BJ (cell line): Measurements from ENCODE around the gene CDKN2D. TPM values are rescaled to one million over a fixed set of nuclear protein-coding genes. Genes with fewer than 3 reads are reported as not detected.

ENCODE experiments used
- CTCF ChIA-PET: fragments of 350-600 bp; formaldehyde crosslinking; extraction: SDS; loops from one replicate; lab custom pipeline; 2021; ENCODE audit warnings: antibody characterized with exemption, inconsistent platforms; lab: Yijun Ruan, JAX
- POLR2A ChIA-PET: fragments of 300-600 bp; sonication (Branson Sonifier 250); formaldehyde crosslinking; extraction: SDS; loops from one replicate; lab custom pipeline; 2021; ENCODE audit warnings: antibody characterized with exemption; lab: Charles Lee
- DNase-seq: peaks from one replicate; pipeline ENCODE4 v3.0.0-alpha.2; 2011; ENCODE audit warnings: low read depth
- H3K27me3 ChIP-seq: 2 replicates; pipeline ENCODE4 v1.6.0; 2011; ENCODE audit warnings: low read length; ENCODE audit not compliant: control insufficient read depth, insufficient read depth
- H3K36me3 ChIP-seq: 2 replicates; pipeline ENCODE4 v1.5.1; 2011; ENCODE audit warnings: low read length; ENCODE audit not compliant: control insufficient read depth, insufficient read depth
- H3K4me3 ChIP-seq: 2 replicates; pipeline ENCODE4 v1.5.1; 2011; ENCODE audit warnings: low read depth, mild to moderate bottlenecking, control low read depth, low read length
- CTCF ChIP-seq: IDR thresholded peaks from 2 replicates; pipeline ENCODE4 v1.5.1; 2011; ENCODE audit warnings: low read depth, mild to moderate bottlenecking, control low read depth, inconsistent platforms, low read length, moderate library complexity; ENCODE audit not compliant: insufficient read depth
- polyA plus RNA-seq: library from polyadenylated mRNA; depleted of rRNA; stranded (reverse); fragments of >200 nt; gene quantifications from 2 replicates; pipeline ENCODE4 v1.2.3, GENCODE V29; 2011

CDKN2D gene
- polyA plus RNA-seq, 1 experiment, result 15.5 TPM

GRCh38 chr19:10565567-10566407, 3.0 kb downstream of the CDKN2D start, which contains the start of gene KRI1:
Gene KRI1 (minus strand): TSS chr19:10566010. CDS start chr19:10565999, 11 bp downstream.
- ChIA-PET POLR2A (interaction anchor here (0.5 to 0.6 kb wide), 3 partner anchors 54 to 131 kb away, joined by 3 to 6 read pairs (median 4); no protein-coding TSS in a partner anchor), CTCF (interaction anchor here (0.6 to 4.1 kb wide), 14 partner anchors 10 to 311 kb away, joined by 3 to 21 read pairs (median 4); partner anchors contain the start of gene CDC37)
- Histone ChIP-seq H3K27me3 (no peaks in the 10 kb centered on the region), H3K36me3 (peaks cover 2% of the 10 kb centered on the region; the same call in 1 of the 2 replicates), H3K4me3 (peak within 1 kb of the TSS; percentile 99)
- peak; percentile 27 for TF ChIP-seq CTCF
- DNase-seq, result peak; percentile 84

- H3K27me3 ChIP-seq, result no peaks in the 10 kb centered on the region
- TF ChIP-seq CTCF, result peak; percentile 60
- peaks cover 3% of the 10 kb centered on the region; the same call in 1 of the 2 replicates for H3K36me3 ChIP-seq
- POLR2A ChIA-PET, result no interaction called here
- H3K4me3 ChIP-seq, result peak overlapping the region; percentile 99
- DNase-seq, result no peak
- CTCF ChIA-PET, result interaction anchor here (0.7 to 4.1 kb wide), 7 partner anchors 9 to 162 kb away, joined by 3 to 21 read pairs (median 4); partner anchors contain the start of gene CDC37
Observed at GRCh38 chr19:10565028-10565566, 3.7 kb downstream of the CDKN2D start.

GRCh38 chr19:10562609-10563008, 6.2 kb downstream of the CDKN2D start:
- H3K36me3 ChIP-seq, result peaks cover 14% of the 10 kb centered on the region
- no peak overlapping the region for H3K4me3 ChIP-seq
- ChIA-PET POLR2A (no interaction called here), CTCF (interaction anchor here (1.6 to 1.7 kb wide), 2 partner anchors 8 to 57 kb away, joined by 4 to 6 read pairs; no protein-coding TSS in a partner anchor)
- no peak for DNase-seq
- no peak for TF ChIP-seq CTCF
- H3K27me3 ChIP-seq, result no peaks in the 10 kb centered on the region

GRCh38 chr19:10560154-10560553, 8.6 kb downstream of the CDKN2D start:
- no peak for TF ChIP-seq CTCF
- ChIA-PET POLR2A (no interaction called here), CTCF (no interaction called here)
- Histone ChIP-seq H3K4me3 (no peak overlapping the region), H3K27me3 (no peaks in the 10 kb centered on the region), H3K36me3 (peaks cover 21% of the 10 kb centered on the region)
- no peak for DNase-seq

GRCh38 chr19:10557603-10558197, 11.1 kb downstream of the CDKN2D start:
- CTCF ChIA-PET, result no interaction called here
- DNase-seq, result no peak
- TF ChIP-seq CTCF, result no peak
- Histone ChIP-seq H3K27me3 (no peaks in the 10 kb centered on the region), H3K36me3 (peaks cover 37% of the 10 kb centered on the region), H3K4me3 (no peak overlapping the region)
- POLR2A ChIA-PET, result no interaction called here
